Measurements from ENCODE around the gene ARID1A. TPM values are rescaled to one million over a fixed set of nuclear protein-coding genes. Genes with fewer than 3 reads are reported as not detected.

ARID1A gene
- total and polyA plus RNA-seq, 2 donors (not counting 3 experiments of a cell fraction or from before 2014, with no cell fraction given) = 36.9 to 77.2 TPM

DNA sequence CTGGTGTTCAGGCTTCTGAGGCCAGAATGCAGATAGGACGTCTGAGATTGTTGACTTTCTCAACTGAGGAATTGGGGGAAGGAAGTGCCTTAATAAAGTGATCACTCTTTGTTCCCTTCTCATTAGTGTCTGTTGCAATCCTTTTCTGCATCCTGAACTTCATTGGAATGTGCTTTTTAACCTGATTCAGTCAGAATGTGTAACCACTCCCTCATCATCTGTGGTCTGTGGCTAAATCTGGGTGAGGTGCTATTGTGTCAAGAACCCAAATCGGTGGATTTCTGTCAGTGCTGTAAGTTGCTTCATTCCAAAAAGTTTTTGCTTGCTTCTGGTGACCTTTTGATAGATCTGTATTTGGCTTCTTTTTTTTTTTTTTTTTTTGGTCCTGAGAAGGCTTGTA is 38.2 kb downstream of the ARID1A start:
- DNase-seq (ENCODE audit: low read depth, low spot score) (no peak), FAIRE-seq (no peak)
- TF ChIP-seq POLR2A (IDR thresholded peaks at IDR 0.05; ENCODE audit: low read depth, low read length) = no peak
- TF ChIP-seq EZH2 (IDR thresholded peaks at IDR 0.05; ENCODE audit: borderline replicate concordance, low read depth, low read length, severe bottlenecking) = no peak
- no peak for TF ChIP-seq MYC (IDR thresholded peaks at IDR 0.05; ENCODE audit: low read depth, low read length)
- no peak for TF ChIP-seq JUN (IDR thresholded peaks at IDR 0.05; ENCODE audit: borderline replicate concordance, insufficient read depth, insufficient read length, low read depth)
- no peak for TF ChIP-seq POLR2AphosphoS5 (IDR thresholded peaks at IDR 0.05; ENCODE audit: insufficient read depth, low read depth, low read length)
- TF ChIP-seq GATA2 (IDR thresholded peaks at IDR 0.05; ENCODE audit: insufficient read depth, insufficient read length, low read depth, low read length) = no peak
- TF ChIP-seq, protein P1, sequence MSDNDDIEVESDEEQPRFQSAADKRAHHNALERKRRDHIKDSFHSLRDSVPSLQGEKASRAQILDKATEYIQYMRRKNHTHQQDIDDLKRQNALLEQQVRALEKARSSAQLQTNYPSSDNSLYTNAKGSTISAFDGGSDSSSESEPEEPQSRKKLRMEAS (IDR thresholded peaks at IDR 0.05; ENCODE audit: insufficient read depth, insufficient read length) = no peak
- TF ChIP-seq, protein P2, sequence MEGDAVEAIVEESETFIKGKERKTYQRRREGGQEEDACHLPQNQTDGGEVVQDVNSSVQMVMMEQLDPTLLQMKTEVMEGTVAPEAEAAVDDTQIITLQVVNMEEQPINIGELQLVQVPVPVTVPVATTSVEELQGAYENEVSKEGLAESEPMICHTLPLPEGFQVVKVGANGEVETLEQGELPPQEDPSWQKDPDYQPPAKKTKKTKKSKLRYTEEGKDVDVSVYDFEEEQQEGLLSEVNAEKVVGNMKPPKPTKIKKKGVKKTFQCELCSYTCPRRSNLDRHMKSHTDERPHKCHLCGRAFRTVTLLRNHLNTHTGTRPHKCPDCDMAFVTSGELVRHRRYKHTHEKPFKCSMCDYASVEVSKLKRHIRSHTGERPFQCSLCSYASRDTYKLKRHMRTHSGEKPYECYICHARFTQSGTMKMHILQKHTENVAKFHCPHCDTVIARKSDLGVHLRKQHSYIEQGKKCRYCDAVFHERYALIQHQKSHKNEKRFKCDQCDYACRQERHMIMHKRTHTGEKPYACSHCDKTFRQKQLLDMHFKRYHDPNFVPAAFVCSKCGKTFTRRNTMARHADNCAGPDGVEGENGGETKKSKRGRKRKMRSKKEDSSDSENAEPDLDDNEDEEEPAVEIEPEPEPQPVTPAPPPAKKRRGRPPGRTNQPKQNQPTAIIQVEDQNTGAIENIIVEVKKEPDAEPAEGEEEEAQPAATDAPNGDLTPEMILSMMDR (IDR thresholded peaks at IDR 0.05; ENCODE audit: extremely low read depth in 1 of 2, insufficient read depth in 1 of 2, low read depth in 1 of 2, low read length in 2 of 2) = no peak
- TF ChIP-seq FOS (IDR thresholded peaks at IDR 0.05; ENCODE audit: borderline replicate concordance, insufficient read depth, low read length) = no peak
- Histone ChIP-seq H3K4me2 (ENCODE audit: insufficient read depth, low read length) (no peak overlapping the region), H3K9me3 (replicated peaks; ENCODE audit: control insufficient read depth, insufficient read depth, low read length) (no peaks in the 10 kb centered on the region), H2AFZ (ENCODE audit: low read depth, low read length) (no peak overlapping the region), H3K27me3 (ENCODE audit: control insufficient read depth in 2 of 2, insufficient read depth in 2 of 2, low read length in 2 of 2) (no peaks in the 10 kb centered on the region), H3K36me3 (ENCODE audit: control insufficient read depth in 2 of 2, extremely low read depth in 1 of 2, insufficient read depth in 2 of 2, low read length in 2 of 2) (peaks cover 26 to 47% of the 10 kb centered on the region in 2 experiments), H3K27ac (ENCODE audit: insufficient read depth, low read depth, low read length) (no peak overlapping the region), H3K79me2 (ENCODE audit: control insufficient read depth, insufficient read depth, low read length) (peaks cover 64% of the 10 kb centered on the region), H3K4me3 (replicated peaks in 1 of 3; ENCODE audit: insufficient read depth in 1 of 3, low read depth in 1 of 3, low read length in 3 of 3) (no peak overlapping the region), H4K20me1 (replicated peaks; ENCODE audit: control insufficient read depth, extremely low read depth, insufficient read depth, low read length) (peaks cover 2% of the 10 kb centered on the region), H3K9me1 (replicated peaks; ENCODE audit: control insufficient read depth, extremely low read depth, insufficient read depth, low read length) (no peaks in the 10 kb centered on the region), H3K9ac (replicated peaks; ENCODE audit: extremely low read depth, insufficient read depth, low read length) (no peak overlapping the region), H3K4me1 (ENCODE audit: control insufficient read depth, extremely low read depth, insufficient read depth, low read length) (peaks cover 13% of the 10 kb centered on the region)
- ChIA-PET CTCF (no interaction called here), POLR2A (no interaction called here)
- intact Hi-C loops (cut with micrococcal nuclease) = no loop called here
- dilution Hi-C loops (cut with MboI; ENCODE audit: extremely low pct_ligation_motif_present, low sequenced_read_pairs) = no loop called here
- no TSS peak for BruUV-seq (replicated peaks)
